MM.1S (cell line): ENCODE measurements around the gene PKIG.
"Not testable (repeated sequence)": the region's sequence is repeated elsewhere in the genome, so short reads cannot be mapped to it uniquely, and the experiment has no call there.

Experiments used
- DNase-seq: peaks from one replicate; pipeline ENCODE4 v3.0.0-alpha.2; 2015
- H2AFZ ChIP-seq: fragments of 300-600 bp; sonication (generic); 2 replicates; pipeline ENCODE4 v1.6.0; 2016; ENCODE audit warnings: antibody characterized with exemption, low read length
- H3F3A ChIP-seq: fragments of 300-600 bp; sonication (generic); 2 replicates; pipeline ENCODE4 v1.6.1; 2016; ENCODE audit warnings: mild to moderate bottlenecking, antibody characterized with exemption, low read length, moderate library complexity, mixed read lengths; ENCODE audit not compliant: insufficient read depth
- H3K27ac ChIP-seq: fragments of 300-600 bp; sonication (generic); 2 replicates; pipeline ENCODE4 v1.5.1; 2016; ENCODE audit warnings: mild to moderate bottlenecking, low read length
- H3K27me3 ChIP-seq: fragments of 300-600 bp; sonication (generic); replicated peaks from 2 replicates; pipeline ENCODE4 v1.6.0; 2016; ENCODE audit warnings: low read length; ENCODE audit not compliant: insufficient read depth
- H3K36me3 ChIP-seq: fragments of 300-600 bp; sonication (generic); replicated peaks from 2 replicates; pipeline ENCODE4 v1.6.1; 2016; ENCODE audit warnings: mild to moderate bottlenecking, low read length, mixed read lengths; ENCODE audit not compliant: insufficient read depth
- H3K4me1 ChIP-seq: fragments of 300-600 bp; sonication (generic); 2 replicates; pipeline ENCODE4 v1.6.1; 2016; ENCODE audit warnings: low read length, mixed read lengths
- H3K4me2 ChIP-seq: fragments of 300-600 bp; sonication (generic); 2 replicates; pipeline ENCODE4 v1.6.0; 2016; ENCODE audit warnings: low read depth, low read length
- H3K4me3 ChIP-seq: fragments of 300-600 bp; sonication (generic); 2 replicates; pipeline ENCODE4 v1.5.1; 2016; ENCODE audit warnings: low read length, mixed read lengths
- H3K79me2 ChIP-seq: fragments of 300-600 bp; sonication (generic); 2 replicates; pipeline ENCODE4 v1.6.1; 2016; ENCODE audit warnings: mixed run types, low read length, mixed read lengths
- H3K9ac ChIP-seq: fragments of 300-600 bp; sonication (generic); 2 replicates; pipeline ENCODE4 v1.6.1; 2016; ENCODE audit warnings: low read length, mixed read lengths
- H3K9me2 ChIP-seq: fragments of 300-600 bp; sonication (generic); replicated peaks from 2 replicates; pipeline ENCODE4 v1.6.1; 2016; ENCODE audit warnings: mild to moderate bottlenecking, low read length, mixed read lengths; ENCODE audit not compliant: insufficient read depth
- H3K9me3 ChIP-seq: fragments of 300-600 bp; sonication (generic); replicated peaks from 2 replicates; pipeline ENCODE4 v1.6.1; 2016; ENCODE audit warnings: mild to moderate bottlenecking, low read length, mixed read lengths; ENCODE audit not compliant: insufficient read depth
- H4K20me1 ChIP-seq: fragments of 300-600 bp; sonication (generic); 2 replicates; pipeline ENCODE4 v1.6.1; 2016; ENCODE audit warnings: mild to moderate bottlenecking, low read length, moderate library complexity, mixed read lengths; ENCODE audit not compliant: insufficient read depth
- EZH2 ChIP-seq: fragments of 300-600 bp; sonication (generic); optimal IDR thresholded peaks from 2 replicates; pipeline ENCODE3; 2017; ENCODE audit warnings: low read depth, mild to moderate bottlenecking, antibody characterized with exemption, low read length, mixed read lengths
- EZH2phosphoT487 ChIP-seq: fragments of 300-600 bp; sonication (generic); IDR thresholded peaks from 2 replicates; pipeline ENCODE4 v1.6.1; 2018; ENCODE audit warnings: antibody characterized with exemption, low read length
- TF ChIP-seq, protein P1 (sequence below): fragments of 300-600 bp; sonication (generic); IDR thresholded peaks from 2 replicates; pipeline ENCODE4 v1.5.1; 2016; ENCODE audit warnings: antibody characterized with exemption, low read length, mixed read lengths

PKIG gene

DNA sequence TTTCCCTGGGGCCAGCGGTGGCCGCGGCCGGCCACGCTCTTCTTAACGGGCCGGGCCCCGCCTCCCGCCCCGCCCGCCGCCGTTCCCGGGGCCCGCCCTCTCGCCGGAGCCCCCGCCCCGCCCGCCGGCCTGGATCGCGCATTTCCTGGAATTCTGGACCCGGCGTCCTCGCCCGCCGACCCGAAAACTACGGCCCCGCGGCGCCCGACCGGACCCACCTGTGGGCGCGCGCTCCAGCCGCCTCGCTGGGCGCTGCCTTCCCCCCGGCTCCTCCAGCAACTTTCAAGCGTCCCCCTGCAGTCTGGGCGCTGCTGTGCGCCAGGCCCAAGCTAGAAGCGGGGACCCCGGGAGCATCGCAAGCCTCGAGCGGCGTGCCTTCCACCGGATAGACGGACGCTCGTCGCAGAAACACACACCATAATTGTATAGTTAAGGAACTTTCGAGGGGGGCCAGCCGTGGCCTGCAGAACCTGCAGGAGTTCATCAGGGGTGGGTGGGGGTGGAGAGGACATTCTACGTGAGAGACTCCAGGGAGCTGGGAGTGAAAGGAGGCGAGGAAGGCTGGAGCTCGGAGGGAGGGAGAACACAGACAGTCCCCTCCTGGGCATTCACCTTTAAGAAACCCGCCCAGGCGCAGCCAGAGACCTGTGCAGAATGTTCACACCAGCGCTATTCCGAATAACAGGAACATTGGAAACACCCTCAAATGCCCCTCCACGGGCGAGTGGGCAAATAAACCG, 69.5 kb downstream of the PKIG start, which contains the start of gene ADA:
ADA (minus strand) TSS at position 16 of the 740 bp plus-strand sequence. CDS start 92 bp downstream, outside the sequence.
- no peaks in the 10 kb centered on the region for H3K9me2 ChIP-seq
- H3K79me2 ChIP-seq, result peaks cover 35% of the 10 kb centered on the region
- no peaks in the 10 kb centered on the region for H4K20me1 ChIP-seq
- peak; percentile 72 for DNase-seq
- H3K36me3 ChIP-seq, result no peaks in the 10 kb centered on the region
- no peaks in the 10 kb centered on the region for H3K27me3 ChIP-seq
- H3K4me1 ChIP-seq, result peaks cover 23% of the 10 kb centered on the region
- TF ChIP-seq EZH2phosphoT487, result no peak
- TF ChIP-seq, protein P1, sequence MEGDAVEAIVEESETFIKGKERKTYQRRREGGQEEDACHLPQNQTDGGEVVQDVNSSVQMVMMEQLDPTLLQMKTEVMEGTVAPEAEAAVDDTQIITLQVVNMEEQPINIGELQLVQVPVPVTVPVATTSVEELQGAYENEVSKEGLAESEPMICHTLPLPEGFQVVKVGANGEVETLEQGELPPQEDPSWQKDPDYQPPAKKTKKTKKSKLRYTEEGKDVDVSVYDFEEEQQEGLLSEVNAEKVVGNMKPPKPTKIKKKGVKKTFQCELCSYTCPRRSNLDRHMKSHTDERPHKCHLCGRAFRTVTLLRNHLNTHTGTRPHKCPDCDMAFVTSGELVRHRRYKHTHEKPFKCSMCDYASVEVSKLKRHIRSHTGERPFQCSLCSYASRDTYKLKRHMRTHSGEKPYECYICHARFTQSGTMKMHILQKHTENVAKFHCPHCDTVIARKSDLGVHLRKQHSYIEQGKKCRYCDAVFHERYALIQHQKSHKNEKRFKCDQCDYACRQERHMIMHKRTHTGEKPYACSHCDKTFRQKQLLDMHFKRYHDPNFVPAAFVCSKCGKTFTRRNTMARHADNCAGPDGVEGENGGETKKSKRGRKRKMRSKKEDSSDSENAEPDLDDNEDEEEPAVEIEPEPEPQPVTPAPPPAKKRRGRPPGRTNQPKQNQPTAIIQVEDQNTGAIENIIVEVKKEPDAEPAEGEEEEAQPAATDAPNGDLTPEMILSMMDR, result 0 out of 2 replicates have a peak, but pooled peaks have one; percentile 4
- H3K9me3 ChIP-seq, result no peaks in the 10 kb centered on the region
- H3K27ac ChIP-seq, result peak within 1 kb of the TSS; percentile 83
- H2AFZ ChIP-seq, result peak within 1 kb of the TSS; percentile 65
- peak within 1 kb of the TSS; percentile 81 for H3K4me3 ChIP-seq
- peak within 1 kb of the TSS; percentile 87 for H3K9ac ChIP-seq
- peaks cover 43% of the 10 kb centered on the region for H3F3A ChIP-seq
- peak within 1 kb of the TSS; percentile 84 for H3K4me2 ChIP-seq

DNA sequence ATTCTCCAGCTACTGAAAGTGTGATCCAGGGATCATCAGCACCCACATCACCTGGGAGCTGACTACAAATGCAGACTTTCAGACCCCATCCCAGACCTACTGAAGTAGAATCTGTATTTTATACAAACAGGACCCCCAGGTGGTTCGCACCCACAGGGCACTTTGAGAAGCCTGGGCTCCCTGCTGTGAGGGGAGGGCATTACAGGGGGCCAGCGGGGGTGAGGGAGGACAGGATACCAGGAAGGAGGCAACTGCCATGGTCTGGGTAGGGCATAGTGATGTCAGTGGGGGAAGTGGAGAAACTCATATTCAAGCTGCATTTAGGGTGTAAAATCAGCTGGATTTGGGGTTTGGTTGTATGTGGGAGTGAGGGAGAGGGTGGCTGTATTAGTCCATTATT, 71.2 kb downstream of the PKIG start:
- TF ChIP-seq, protein P1, result no peak
- TF ChIP-seq EZH2, result no peak
- Histone ChIP-seq H2AFZ (no peak overlapping the region), H3K9ac (no peak overlapping the region), H3K27me3 (no peaks in the 10 kb centered on the region), H3F3A (peaks cover 28% of the 10 kb centered on the region), H3K9me3 (no peaks in the 10 kb centered on the region), H3K4me2 (peak overlapping the region; percentile 53; the same call in 1 of the 2 replicates), H3K4me1 (peaks cover 15% of the 10 kb centered on the region), H4K20me1 (no peaks in the 10 kb centered on the region), H3K79me2 (peaks cover 29% of the 10 kb centered on the region), H3K9me2 (no peaks in the 10 kb centered on the region), H3K36me3 (no peaks in the 10 kb centered on the region), H3K4me3 (no peak overlapping the region), H3K27ac (no peak overlapping the region)
- DNase-seq, result no peak

DNA sequence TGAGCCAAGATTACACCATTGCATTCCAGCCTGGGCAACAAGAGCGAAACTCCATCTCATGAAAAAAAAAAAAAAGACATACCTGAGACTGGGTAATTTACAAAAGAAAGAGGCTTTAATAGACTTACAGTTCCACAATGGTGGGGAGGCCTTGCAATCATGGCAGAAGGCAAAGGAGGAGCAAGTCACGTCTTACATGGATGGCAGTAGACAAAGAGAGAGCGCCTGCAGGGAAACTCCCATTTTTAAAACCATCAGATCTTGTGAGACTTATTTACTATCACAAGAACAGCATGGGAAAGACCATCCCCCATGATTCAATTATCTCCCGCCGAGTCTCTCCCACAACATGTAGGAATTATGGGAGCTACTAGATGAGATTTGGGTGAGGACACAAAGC, 71.8 kb downstream of the PKIG start:
- H3K9ac ChIP-seq, result not testable (repeated sequence)

DNA sequence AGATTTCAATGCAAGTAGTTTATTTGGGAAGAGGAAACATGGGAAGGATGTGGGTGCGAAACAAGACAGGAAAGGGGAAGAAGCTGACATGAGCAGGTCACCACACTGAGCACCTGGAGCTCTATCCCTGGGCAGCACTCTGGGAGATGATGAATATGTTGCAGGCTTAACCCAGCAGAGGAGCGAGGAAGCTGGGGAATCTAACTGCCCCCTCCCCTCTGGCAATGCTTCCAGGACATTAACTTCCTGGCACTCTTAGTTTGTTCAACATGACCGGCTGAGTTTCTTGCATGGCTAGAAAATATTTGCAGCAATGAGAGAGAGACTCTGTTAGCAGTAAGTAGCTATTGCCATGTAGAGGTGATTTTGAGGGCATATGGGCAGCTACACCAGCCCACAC, 74.1 kb downstream of the PKIG start:
- peaks cover 9% of the 10 kb centered on the region for H3F3A ChIP-seq
- H3K4me2 ChIP-seq, result no peak overlapping the region
- TF ChIP-seq EZH2phosphoT487 (no peak), EZH2 (no peak)
- TF ChIP-seq, protein P1, result no peak
- no peak overlapping the region for H3K9ac ChIP-seq
- H4K20me1 ChIP-seq, result no peaks in the 10 kb centered on the region
- H3K27me3 ChIP-seq, result no peaks in the 10 kb centered on the region
- no peaks in the 10 kb centered on the region for H3K9me2 ChIP-seq
- no peak for DNase-seq
- H3K9me3 ChIP-seq, result no peaks in the 10 kb centered on the region
- peaks cover 5% of the 10 kb centered on the region for H3K4me1 ChIP-seq
- no peak overlapping the region for H3K4me3 ChIP-seq
- peaks cover under 1% of the 10 kb centered on the region; the same call in 1 of the 2 replicates for H3K79me2 ChIP-seq
- H2AFZ ChIP-seq, result no peak overlapping the region
- no peaks in the 10 kb centered on the region for H3K36me3 ChIP-seq
- H3K27ac ChIP-seq, result no peak overlapping the region

More for the DNA sequence above, 71.8 kb downstream of the PKIG start:
- DNase-seq, H2AFZ ChIP-seq, H3K4me2 ChIP-seq, H3K27me3 ChIP-seq, H3K9me2 ChIP-seq, H3K9me3 ChIP-seq, H4K20me1 ChIP-seq, H3K4me1 ChIP-seq, H3K36me3 ChIP-seq, H3K27ac ChIP-seq, H3K4me3 ChIP-seq: not testable (repeated sequence)
- Histone ChIP-seq H3K79me2 (peaks cover 22% of the 10 kb centered on the region), H3F3A (peaks cover 21% of the 10 kb centered on the region)
